K562 (cell line): ENCODE results near the gene FGF21. TPM values are rescaled to one million over a fixed set of nuclear protein-coding genes. Genes with fewer than 3 reads are reported as not detected.

Source experiments
- CUX1 ChIP-seq: fragments of 200-800 bp; sonication (Bioruptor generic); IDR thresholded peaks from 2 replicates; pipeline ENCODE4 v1.6.1; 2016; ENCODE audit warnings: missing genetic modification characterization, missing compliant biosample characterization
- MEF2A ChIP-seq: IDR thresholded peaks from 2 replicates; pipeline ENCODE4 v1.6.1; 2011; ENCODE audit warnings: low read depth, mild to moderate bottlenecking, low read length, moderate library complexity; ENCODE audit not compliant: control insufficient read depth
- RBM15 ChIP-seq: fragments of 200-400 bp; formaldehyde crosslinking; IDR thresholded peaks from 2 replicates; pipeline ENCODE4 v1.6.1; 2018; ENCODE audit warnings: mild to moderate bottlenecking, low read length, moderate library complexity; ENCODE audit not compliant: insufficient read depth
- RCOR1 ChIP-seq, 2 experiments: IDR thresholded peaks; 2 replicates each; pipeline ENCODE4 v1.6.1; 2012; ENCODE audit warnings: low read depth in 2 of 2, low read length in 2 of 2, borderline replicate concordance in 1 of 2, improper control_type of control experiment in 1 of 2
- TEAD1 ChIP-seq, 2 experiments: fragments of 450-650 bp in 1 of 2; sonication (generic) in 1 of 2; formaldehyde crosslinking; IDR thresholded peaks; 2 replicates each; pipeline versions ENCODE4 v1.4.0 to v1.8.0; 2020 to 2022; ENCODE audit warnings: mild to moderate bottlenecking in 2 of 2, missing genetic modification reagents in 1 of 2
- YBX1 ChIP-seq: fragments of 450-650 bp; IDR thresholded peaks from 2 replicates; pipeline ENCODE4 v1.7.1; 2016; ENCODE audit warnings: mild to moderate bottlenecking
- ZFP36 ChIP-seq: fragments of 150-350 bp; IDR thresholded peaks from 2 replicates; pipeline ENCODE4 v1.6.1; 2018; ENCODE audit warnings: low read length, low read depth; ENCODE audit not compliant: partially characterized antibody
- ZNF41 ChIP-seq: fragments of 250-450 bp; sonication (Bioruptor Pico); conservative IDR thresholded peaks from 2 replicates; pipeline ENCODE4 v1.4.0; 2020; ENCODE audit warnings: mild to moderate bottlenecking
- polyA plus RNA-seq, 8 experiments: library from polyadenylated mRNA; depleted of rRNA in 4 of 8; stranded (reverse) in 5 of 8; unstranded in 3 of 8; fragments of >200 nt; fragmentation: Nextera tagmentation in 2 of 8; fragmentation: Illumina TruSeq in 1 of 8; extraction: Ambion mirVana in 2 of 8; extraction: Trizol in 1 of 8; gene quantifications; 2 replicates each; pipeline versions ENCODE4 v1.2.1 to v1.2.3, GENCODE V29; 2011 to 2014; ENCODE audit warnings: inconsistent platforms in 1 of 8, missing spikeins in 1 of 8
- total RNA-seq, 7 experiments: library from RNA; depleted of rRNA in 6 of 7; stranded (reverse); fragments of >200 nt in 6 of 7; fragmentation: Illumina TruSeq in 2 of 7; extraction: Trizol in 2 of 7; gene quantifications; 2 replicates each; pipeline versions ENCODE4 v1.2.1 to v1.2.3, GENCODE V29; 2011 to 2021; ENCODE audit warnings: low replicate concordance in 1 of 7

The FGF21 gene
- total and polyA plus RNA-seq, 9 of the 15 experiments (the other 6 are each of a cell fraction or from before 2014, with no cell fraction given), result 0.04 to 0.77 (median 0.09) TPM; not detected in 6

GRCh38 chr19:48779636-48780035, 24.3 kb downstream of the FGF21 start (continued):
- TF ChIP-seq RBM15 (no peak), YBX1 (no peak), RCOR1 (IDR thresholded peaks at IDR 0.05; ENCODE audit: borderline replicate concordance in 1 of 2, low read depth in 2 of 2, low read length in 2 of 2) (no peak), CUX1 (CRISPR knock-in tag) (no peak), ZNF41 (CRISPR knock-in tag) (no peak), ZFP36 (no peak), TEAD1 (CRISPR knock-in tag; IDR thresholded peaks at IDR 0.05) (no peak), MEF2A (no peak)
